ENCODE data around the gene SRPRB. TPM values are rescaled to one million over a fixed set of nuclear protein-coding genes. Genes with fewer than 3 reads are reported as not detected.

The SRPRB gene
- total RNA-seq, 1 experiment from 2014 or later: 120 TPM

GRCh38 chr3:133825969-133826727 is 20.5 kb downstream of the SRPRB start:
- DNase-seq (ENCODE audit: low read depth): no peak

GRCh38 chr3:133827136-133827535 is 21.5 kb downstream of the SRPRB start:
- no peak for DNase-seq (ENCODE audit: low read depth)

GRCh38 chr3:133827684-133828083 is 22.1 kb downstream of the SRPRB start:
- DNase-seq (ENCODE audit: low read depth): no peak

GRCh38 chr3:133828576-133829309 is 23.1 kb downstream of the SRPRB start:
- no peak for DNase-seq (ENCODE audit: low read depth)

- DNase-seq (ENCODE audit: low read depth): no peak
Observed at GRCh38 chr3:133829310-133829707, 23.7 kb downstream of the SRPRB start.

- DNase-seq (ENCODE audit: low read depth): no peak
Observed at GRCh38 chr3:133830071-133830470, 24.5 kb downstream of the SRPRB start.

- no peak for DNase-seq (ENCODE audit: low read depth)
Observed at GRCh38 chr3:133831966-133832801, 26.6 kb downstream of the SRPRB start.

GRCh38 chr3:133832802-133833144 is 27.2 kb downstream of the SRPRB start:
- DNase-seq (ENCODE audit: low read depth): no peak

- no peak for DNase-seq (ENCODE audit: low read depth)
Observed at GRCh38 chr3:133833267-133833666, 27.7 kb downstream of the SRPRB start.

- DNase-seq (ENCODE audit: low read depth): no peak
Observed at GRCh38 chr3:133833880-133834620, 28.4 kb downstream of the SRPRB start.

- DNase-seq (ENCODE audit: low read depth): no peak
Observed at GRCh38 chr3:133834621-133835417, 29.2 kb downstream of the SRPRB start.

- DNase-seq (ENCODE audit: low read depth): no peak
Observed at GRCh38 chr3:133835418-133835743, 29.8 kb downstream of the SRPRB start.

GRCh38 chr3:133835961-133836360 is 30.3 kb downstream of the SRPRB start:
- DNase-seq (ENCODE audit: low read depth): no peak

- DNase-seq (ENCODE audit: low read depth): no peak
Observed at GRCh38 chr3:133836497-133837158, 31.0 kb downstream of the SRPRB start.

GRCh38 chr3:133837487-133838295 is 32.1 kb downstream of the SRPRB start:
- DNase-seq (ENCODE audit: low read depth): no peak

- no peak for DNase-seq (ENCODE audit: low read depth)
Observed at GRCh38 chr3:133838296-133838789, 32.7 kb downstream of the SRPRB start.

- no peak for DNase-seq (ENCODE audit: low read depth)
Observed at GRCh38 chr3:133838916-133839800, 33.5 kb downstream of the SRPRB start.

All from HT1080 (cell line).